T-cell (primary cell): ENCODE results near the gene NEU1. TPM values are rescaled to one million over a fixed set of nuclear protein-coding genes. Genes with fewer than 3 reads are reported as not detected.

ENCODE experiments used
- ATAC-seq, 4 experiments: fragments of 200-7000 bp in 3 of 4; fragments of 150-1000 bp in 1 of 4; cut with Tn5 transposase; replicated peaks in 1 of 4; 1 replicate in 3 of 4; 2 replicates in 1 of 4; pipeline ENCODE4 v1.10.0; 2021; ENCODE audit warnings: moderate library complexity in 3 of 4, mild to moderate bottlenecking in 2 of 4, moderate number of reproducible peaks in 1 of 4
- CTCF ChIA-PET, 2 donors: fragments of 300-600 bp; sonication (Branson Sonifier 250); formaldehyde crosslinking; loops; one replicate each; lab custom pipeline; 2022; ENCODE audit warnings: antibody characterized with exemption in 2 of 2; lab: Charles Lee
- POLR2A ChIA-PET, 2 donors: fragments of 300-600 bp; sonication (Branson Sonifier 250); formaldehyde crosslinking; loops; one replicate each; lab custom pipeline; 2022; ENCODE audit warnings: antibody characterized with exemption in 2 of 2; lab: Charles Lee
- DNase-seq, 35 experiments: peaks; one replicate each; pipeline versions ENCODE4 v3.0.0 to v3.0.0-alpha.2; 2013 to 2023
- H3K27ac ChIP-seq: one replicate; pipeline ENCODE4 v1.5.1; 2013; ENCODE audit warnings: low read length
- H3K27me3 ChIP-seq, 2 experiments: replicated peaks in 1 of 2; 1 replicate in 1 of 2; 2 replicates in 1 of 2; pipeline versions ENCODE4 v1.6.1 to v1.7.0; 2013; ENCODE audit warnings: low read length in 1 of 2, mixed read lengths in 1 of 2; ENCODE audit not compliant: control insufficient read depth in 2 of 2, insufficient read depth in 2 of 2; ENCODE audit errors: extremely low read depth in 1 of 2
- H3K36me3 ChIP-seq, 2 donors: 1 replicate in 1 of 2; 2 replicates in 1 of 2; pipeline versions ENCODE4 v1.6.1 to v1.7.0; 2013; ENCODE audit warnings: low read length in 1 of 2; ENCODE audit not compliant: control insufficient read depth in 2 of 2, insufficient read depth in 1 of 2; ENCODE audit errors: extremely low read depth in 1 of 2
- H3K4me1 ChIP-seq, 2 experiments: 1 replicate in 1 of 2; 2 replicates in 1 of 2; pipeline versions ENCODE4 v1.6.1 to v1.7.0; 2013; ENCODE audit warnings: low read length in 2 of 2, mixed read lengths in 1 of 2; ENCODE audit not compliant: insufficient read depth in 2 of 2, control insufficient read depth in 1 of 2; ENCODE audit errors: extremely low read depth in 1 of 2
- H3K4me3 ChIP-seq, 2 donors: 1 replicate in 1 of 2; 2 replicates in 1 of 2; pipeline versions ENCODE4 v1.5.1 to v1.7.0; 2013; ENCODE audit warnings: mild to moderate bottlenecking in 2 of 2, low read length in 1 of 2, moderate library complexity in 1 of 2; ENCODE audit not compliant: control insufficient read depth in 1 of 2; ENCODE audit errors: extremely low read depth in 1 of 2
- H3K9me3 ChIP-seq: 2 replicates; pipeline ENCODE4 v1.7.0; 2013
- H3K27ac Mint-ChIP-seq, 2 donors: one replicate each; pipeline ENCODE4 v1.8.0; 2020 to 2021; ENCODE audit warnings: mild to moderate bottlenecking in 2 of 2, mixed read lengths in 2 of 2
- H3K27me3 Mint-ChIP-seq, 2 donors: one replicate each; pipeline ENCODE4 v1.8.0; 2021 to 2022; ENCODE audit warnings: mixed read lengths in 2 of 2
- H3K36me3 Mint-ChIP-seq: one replicate; pipeline ENCODE4 v1.8.0; 2021; ENCODE audit warnings: mixed read lengths
- H3K4me1 Mint-ChIP-seq, 3 donors: one replicate each; pipeline ENCODE4 v1.8.0; 2020 to 2022; ENCODE audit warnings: mixed read lengths in 3 of 3, mild to moderate bottlenecking in 1 of 3
- H3K4me3 Mint-ChIP-seq, 3 donors: one replicate each; pipeline ENCODE4 v1.8.0; 2020 to 2022; ENCODE audit warnings: mild to moderate bottlenecking in 3 of 3, mixed read lengths in 3 of 3, moderate library complexity in 3 of 3
- H3K9me3 Mint-ChIP-seq, 3 donors: one replicate each; pipeline ENCODE4 v1.8.0; 2020 to 2022; ENCODE audit warnings: mixed read lengths in 3 of 3
- WGBS: methylation state at CpG from one replicate; pipeline ENCODE4 v1.1.5; 2013; ENCODE audit warnings: missing lambda C conversion rate; ENCODE audit not compliant: insufficient coverage; 5-methylcytosine and 5-hydroxymethylcytosine counted together
- total RNA-seq, 35 experiments: library from RNA in 6 of 35; stranded (reverse) in 6 of 35; fragments of 120-200 nt in 1 of 35; gene quantifications; one replicate each; pipeline versions ENCODE4 v1.2.1 to v1.2.4 and lab custom pipeline; 2013 to 2026

The NEU1 gene
- total RNA-seq, 5 donors from 2014 or later (not counting 1 experiment from before 2014, with no cell fraction given), result 15.9 to 29.2 (median 19.9) TPM

DNA sequence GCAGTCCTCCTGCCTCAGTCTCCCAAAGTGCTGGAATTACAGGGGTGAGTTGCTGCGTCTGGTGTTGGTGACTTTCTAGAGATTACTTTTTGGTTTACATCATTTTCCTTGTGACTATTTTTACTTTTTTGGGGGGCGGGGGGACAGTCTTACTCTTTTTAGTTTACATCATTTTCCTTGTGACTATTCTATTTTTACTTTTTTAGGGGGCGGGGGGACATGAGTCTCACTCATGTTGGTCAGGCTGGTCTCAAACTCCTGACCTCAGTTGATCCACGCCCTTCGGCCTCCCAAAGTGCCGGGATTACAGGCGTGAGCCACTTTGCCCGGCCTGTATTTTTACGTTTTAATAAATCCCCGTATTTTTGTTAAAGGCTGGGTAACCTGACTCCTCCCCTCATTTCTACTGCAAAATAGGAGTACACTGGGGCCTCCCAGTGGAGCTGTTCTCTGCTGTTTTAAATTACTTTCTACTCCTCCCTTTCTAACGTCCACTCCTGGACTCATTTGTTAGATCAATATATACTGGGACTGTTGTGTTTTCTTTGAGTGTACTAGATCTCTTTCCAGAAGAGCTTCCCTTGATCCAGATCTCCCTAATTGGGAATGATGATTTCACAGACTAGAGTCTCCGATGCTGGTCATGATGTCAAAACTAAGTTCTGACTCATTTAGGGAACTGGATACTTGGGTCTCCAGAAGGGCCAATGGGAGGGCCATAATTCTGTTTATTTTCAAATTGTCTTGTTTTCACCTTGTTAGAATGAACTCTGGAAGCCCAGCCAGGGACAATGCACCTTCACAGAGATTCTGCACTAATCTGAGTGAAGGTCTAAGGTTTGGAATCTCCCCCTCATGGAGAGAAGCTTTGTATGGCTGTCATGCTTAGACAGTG, 25.9 kb downstream of the NEU1 start:
- H3K36me3 Mint-ChIP-seq, result peaks cover 33% of the 10 kb centered on the region
- peak overlapping the region; percentile 98 to 100 for H3K27ac Mint-ChIP-seq
- no peak for ATAC-seq
- Histone ChIP-seq H3K4me1 (peaks cover 17 to 49% of the 10 kb centered on the region in 2 experiments), H3K36me3 (peaks cover 5 to 44% of the 10 kb centered on the region in 2 donors), H3K27me3 (no peaks in the 10 kb centered on the region), H3K27ac (peak overlapping the region; percentile 97), H3K9me3 (no peaks in the 10 kb centered on the region), H3K4me3 (peak overlapping the region; percentile 97 to 98)
- H3K9me3 Mint-ChIP-seq, result no peaks in the 10 kb centered on the region
- POLR2A ChIA-PET, result interaction anchor here (0.6 to 0.8 kb wide), 4 partner anchors 10 to 261 kb away, joined by 3 to 6 read pairs (median 4); no protein-coding TSS in a partner anchor
- CTCF ChIA-PET, result interaction anchor here (0.5 to 1.1 kb wide), 5 partner anchors 10 to 173 kb away, joined by 3 to 9 read pairs (median 5); no protein-coding TSS in a partner anchor
- 22% methylated on average over 6 of the region's 12 CpGs for WGBS
- peak overlapping the region; percentile 94 to 98 (median 98) for H3K4me3 Mint-ChIP-seq
- H3K4me1 Mint-ChIP-seq, result peaks cover 36 to 50% (median 44%) of the 10 kb centered on the region in 3 donors
- H3K27me3 Mint-ChIP-seq, result no peaks in the 10 kb centered on the region
- peak in 1 of 35 experiments; percentile 55 for DNase-seq

DNA sequence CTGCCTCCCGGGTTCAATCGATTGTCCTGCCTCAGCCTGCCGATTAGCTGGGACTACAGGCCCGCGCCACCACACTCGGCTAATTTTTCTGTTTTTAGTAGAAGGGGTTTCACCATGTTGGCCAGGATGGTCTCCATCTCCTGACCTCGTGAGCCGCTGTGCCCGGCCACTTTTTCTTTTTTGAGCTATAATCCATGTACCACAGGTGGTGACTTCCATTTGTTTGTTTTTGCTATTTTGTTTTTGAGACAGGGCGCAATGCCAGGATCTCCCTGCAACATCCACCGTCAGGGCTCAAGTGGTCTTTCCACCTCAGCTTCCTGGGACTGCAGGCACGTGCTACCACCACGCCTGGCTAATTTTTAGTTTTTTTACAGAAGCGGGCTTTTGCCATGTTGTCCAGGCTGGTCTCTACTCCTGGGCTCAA, 26.6 kb downstream of the NEU1 start:
- Histone ChIP-seq H3K9me3 (no peaks in the 10 kb centered on the region), H3K4me3 (peak overlapping the region; percentile 97 to 98), H3K36me3 (peaks cover 5 to 44% of the 10 kb centered on the region in 2 donors), H3K27me3 (no peaks in the 10 kb centered on the region), H3K4me1 (peaks cover 19 to 54% of the 10 kb centered on the region in 2 experiments), H3K27ac (peak overlapping the region; percentile 97)
- ATAC-seq (no peak), DNase-seq (peak in 1 of 35 experiments; percentile 26)
- peaks cover 33% of the 10 kb centered on the region for H3K36me3 Mint-ChIP-seq
- H3K4me3 Mint-ChIP-seq, result peak overlapping the region; percentile 94 to 98 (median 98)
- peak overlapping the region; percentile 98 to 100 for H3K27ac Mint-ChIP-seq
- ChIA-PET CTCF (interaction anchor here (0.5 to 0.7 kb wide), 3 partner anchors 13 to 173 kb away, joined by 5 to 9 read pairs (median 6); no protein-coding TSS in a partner anchor), POLR2A (interaction anchor here (0.6 to 0.7 kb wide), 5 partner anchors 16 to 260 kb away, joined by 3 to 7 read pairs (median 4); no protein-coding TSS in a partner anchor)
- no peaks in the 10 kb centered on the region for H3K27me3 Mint-ChIP-seq
- WGBS, result 0% methylated on average over 3 of the region's 14 CpGs
- peaks cover 37 to 51% (median 46%) of the 10 kb centered on the region in 3 donors for H3K4me1 Mint-ChIP-seq
- no peaks in the 10 kb centered on the region for H3K9me3 Mint-ChIP-seq

DNA sequence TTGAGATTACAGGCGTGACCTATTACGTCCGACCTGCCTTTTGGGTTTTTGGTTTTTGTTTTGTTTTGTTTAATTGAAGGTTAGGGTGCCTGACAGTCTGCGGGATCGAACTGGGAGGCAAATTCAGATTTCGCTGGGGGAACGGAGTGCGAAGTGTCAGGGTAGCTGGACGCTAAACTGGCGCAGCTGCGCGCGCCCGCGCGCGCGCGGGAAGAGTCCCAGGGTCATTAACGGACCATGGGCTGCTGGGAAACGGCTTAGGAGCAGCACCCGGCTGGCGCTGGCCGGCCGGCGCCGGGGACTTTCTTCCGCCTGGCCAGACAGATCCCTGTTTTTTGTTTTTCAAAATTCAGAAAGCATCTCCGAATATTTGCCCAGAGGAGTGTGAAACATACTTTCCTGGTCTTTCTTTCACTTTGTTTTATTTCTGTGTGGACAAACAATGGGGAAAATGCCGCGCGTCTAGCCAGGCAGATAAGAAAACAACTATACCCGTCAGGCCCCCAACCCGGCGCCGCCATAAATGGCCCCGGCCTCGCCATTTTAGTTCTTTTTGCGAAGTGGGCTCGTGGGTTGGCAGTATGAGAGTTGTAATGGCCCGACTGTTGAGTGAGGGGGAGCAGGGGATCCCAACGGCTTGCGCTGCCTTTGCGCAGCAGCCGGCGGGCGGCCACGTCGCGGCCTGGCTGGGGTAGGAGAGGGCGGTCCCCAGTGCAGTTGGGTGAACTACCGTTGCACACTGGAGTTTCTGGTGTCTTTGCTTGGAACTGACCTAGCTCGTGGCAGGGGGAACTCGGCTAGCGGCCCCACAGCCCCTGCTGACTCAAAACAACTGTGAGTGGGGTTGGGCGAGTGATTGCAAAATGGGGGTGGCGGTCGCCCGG, 28.0 kb downstream of the NEU1 start:
- ChIA-PET CTCF (interaction anchor here (0.6 to 1.0 kb wide), 4 partner anchors 28 to 255 kb away, joined by 4 to 8 read pairs (median 5); no protein-coding TSS in a partner anchor), POLR2A (interaction anchor here (0.6 to 1.4 kb wide), 6 partner anchors 8 to 96 kb away, joined by 3 to 29 read pairs (median 4); partner anchors contain the start of gene NEU1 (in 1 of the 2))
- Mint-ChIP-seq H3K27ac (peak overlapping the region; percentile 98 to 100), H3K36me3 (peaks cover 25% of the 10 kb centered on the region), H3K4me3 (peak overlapping the region; percentile 94 to 98 (median 98)), H3K27me3 (no peaks in the 10 kb centered on the region), H3K4me1 (peaks cover 44 to 62% (median 60%) of the 10 kb centered on the region in 3 donors), H3K9me3 (no peaks in the 10 kb centered on the region)
- H3K9me3 ChIP-seq, result no peaks in the 10 kb centered on the region
- ATAC-seq, result peak; percentile 77 to 79 (median 78)
- peak overlapping the region; percentile 97 for H3K27ac ChIP-seq
- peaks cover 27 to 64% of the 10 kb centered on the region in 2 experiments for H3K4me1 ChIP-seq
- peak overlapping the region; percentile 97 to 98 for H3K4me3 ChIP-seq
- no peaks in the 10 kb centered on the region for H3K27me3 ChIP-seq
- DNase-seq, result peak; percentile 59 to 87 (median 79)
- peaks cover 0 to 31% of the 10 kb centered on the region in 2 donors for H3K36me3 ChIP-seq
- WGBS, result 0% methylated on average over 50 of the region's 59 CpGs

DNA sequence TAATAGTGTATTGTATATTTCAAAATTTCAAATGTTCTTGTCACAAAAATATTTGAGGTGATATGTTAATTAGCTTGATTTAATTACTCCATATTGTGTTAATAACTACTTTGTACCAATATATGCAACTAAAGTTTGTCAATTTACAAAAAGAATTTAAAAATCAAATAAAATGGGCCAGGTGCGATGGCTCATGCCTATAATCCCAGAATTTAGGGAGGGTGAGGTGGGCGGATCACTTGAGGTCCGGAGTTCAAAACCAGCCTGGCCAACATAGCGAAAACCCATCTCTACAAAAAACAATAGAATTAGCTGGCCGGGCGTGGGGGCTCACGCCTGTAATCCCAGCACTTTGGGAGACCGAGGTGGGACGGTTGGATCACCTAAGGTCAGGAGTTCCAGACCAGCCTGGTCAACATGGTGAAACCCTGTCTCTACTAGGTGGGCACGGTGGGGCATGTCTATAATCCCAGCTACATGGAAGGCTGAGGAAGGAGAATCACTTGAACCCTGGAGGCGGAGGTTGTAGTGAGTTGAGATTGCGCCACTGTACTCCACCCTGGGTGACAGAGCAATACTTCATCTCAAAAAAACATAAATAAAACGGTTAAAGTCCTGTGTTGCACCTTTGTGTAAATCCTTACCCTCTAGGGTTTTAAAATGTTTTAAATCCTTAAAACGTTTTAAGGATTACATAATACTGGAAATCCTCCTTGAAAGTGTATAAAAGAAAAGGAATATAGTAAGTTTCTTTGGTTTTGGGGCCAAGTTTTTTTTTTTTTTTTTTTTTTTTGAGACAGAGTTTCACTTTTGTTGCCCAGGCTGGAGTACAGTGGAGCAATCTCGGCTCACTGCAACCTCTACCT, 31.0 kb downstream of the NEU1 start:
- ChIA-PET CTCF (interaction anchor here (0.6 to 1.7 kb wide), 6 partner anchors 14 to 165 kb away, joined by 3 to 6 read pairs (median 3); partner anchors contain the start of gene NEU1 (in 1 of the 2)), POLR2A (interaction anchor here (0.5 to 0.8 kb wide), 3 partner anchors 16 to 1262 kb away, joined by 4 to 8 read pairs (median 4); partner anchors contain the start of genes HSPA1A (in 1 of the 2) and HSPA1L (in 1 of the 2))
- Mint-ChIP-seq H3K4me1 (peaks cover 26 to 51% (median 44%) of the 10 kb centered on the region in 3 donors), H3K4me3 (peak overlapping the region; percentile 81 to 95 (median 91)), H3K36me3 (peaks cover 7% of the 10 kb centered on the region), H3K27ac (peak overlapping the region; percentile 86 to 96), H3K9me3 (no peaks in the 10 kb centered on the region), H3K27me3 (no peaks in the 10 kb centered on the region)
- WGBS, result 100% methylated on average over 5 of the region's 15 CpGs
- H3K36me3 ChIP-seq, result peaks cover 0 to under 1% of the 10 kb centered on the region in 2 donors
- DNase-seq, result no peak
- peaks cover 16 to 52% of the 10 kb centered on the region in 2 experiments for H3K4me1 ChIP-seq
- no peak overlapping the region for H3K4me3 ChIP-seq
- no peaks in the 10 kb centered on the region for H3K9me3 ChIP-seq
- no peaks in the 10 kb centered on the region for H3K27me3 ChIP-seq
- no peak overlapping the region for H3K27ac ChIP-seq
- no peak for ATAC-seq

DNA sequence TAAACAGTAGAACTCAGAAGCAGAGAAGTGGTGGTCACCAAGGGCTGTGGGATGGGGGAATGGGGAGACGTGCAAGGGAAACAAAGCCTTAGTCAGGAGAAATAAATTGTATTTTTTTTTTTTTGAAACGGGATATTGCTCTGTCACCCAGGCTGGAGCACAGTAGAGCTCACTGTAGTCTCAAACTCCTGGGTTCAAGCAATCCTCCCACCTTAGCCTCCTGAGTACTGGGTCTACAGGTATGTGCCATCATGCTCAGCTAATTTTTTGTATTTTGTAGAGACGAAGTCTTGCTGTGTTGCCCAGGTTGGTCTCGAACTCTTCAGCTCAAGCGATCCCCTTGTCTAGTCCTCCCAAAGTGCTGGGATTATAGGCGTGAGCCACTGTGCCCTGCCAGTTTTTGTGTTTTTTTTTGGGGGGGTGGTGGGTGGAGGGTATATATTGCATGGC, 31.7 kb downstream of the NEU1 start:
- H3K4me1 ChIP-seq, result peaks cover 13 to 52% of the 10 kb centered on the region in 2 experiments
- peak overlapping the region; percentile 57 to 62 for H3K4me3 ChIP-seq
- no peak for DNase-seq
- peak overlapping the region; percentile 86 to 96 for H3K27ac Mint-ChIP-seq
- H3K36me3 Mint-ChIP-seq, result peaks cover under 1% of the 10 kb centered on the region
- H3K27me3 ChIP-seq, result no peaks in the 10 kb centered on the region
- CTCF ChIA-PET, result interaction anchor here (0.6 to 1.8 kb wide), 13 partner anchors 13 to 1614 kb away, joined by 3 to 29 read pairs (median 4); partner anchors contain the start of genes DDAH2 (in 1 of the 2), NCR3 (in 1 of the 2) and NEU1 (in 1 of the 2)
- H3K9me3 ChIP-seq, result no peaks in the 10 kb centered on the region
- peak overlapping the region; percentile 81 to 95 (median 91) for H3K4me3 Mint-ChIP-seq
- H3K9me3 Mint-ChIP-seq, result no peaks in the 10 kb centered on the region
- peak overlapping the region; percentile 60 for H3K27ac ChIP-seq
- no peaks in the 10 kb centered on the region for H3K36me3 ChIP-seq
- no peak for ATAC-seq
- peaks cover 25 to 45% (median 43%) of the 10 kb centered on the region in 3 donors for H3K4me1 Mint-ChIP-seq
- POLR2A ChIA-PET, result interaction anchor here (0.6 to 0.8 kb wide), 2 partner anchors 16 to 32 kb away, joined by 4 to 5 read pairs; partner anchors contain the start of genes HSPA1A (in 1 of the 2) and HSPA1L (in 1 of the 2)
- no peaks in the 10 kb centered on the region for H3K27me3 Mint-ChIP-seq
- no CpG with 5 or more reads among the region's 6 CpGs for WGBS
